HepG2 (cell line): ENCODE measurements around the gene TMEM59. TPM values are rescaled to one million over a fixed set of nuclear protein-coding genes. Genes with fewer than 3 reads are reported as not detected.

Experiments
- ATAC-seq: fragments of 200-7000 bp; cut with Tn5 transposase; 3 replicates; pipeline ENCODE4 v1.9.1; 2020; ENCODE audit warnings: mild to moderate bottlenecking, moderate library complexity
- BruUV-seq: library from RNA; stranded (reverse); fragments of 400-500 nt; replicated peaks from 2 replicates; lab custom pipeline; 2021; lab: Mats Ljungman, UMichigan
- CTCF ChIA-PET: fragments of 300-600 bp; formaldehyde crosslinking; extraction: SDS; loops from one replicate; lab custom pipeline; 2021; ENCODE audit warnings: low total read pairs, inconsistent platforms, low intra/inter-chr PET ratio; lab: Yijun Ruan, JAX
- POLR2A ChIA-PET: fragments of 350-600 bp; sonication (Branson Sonifier 250); formaldehyde crosslinking; loops from one replicate; lab custom pipeline; 2020; ENCODE audit warnings: antibody characterized with exemption, inconsistent platforms; lab: Yijun Ruan, JAX
- DNase-seq: peaks from one replicate; pipeline ENCODE4 v3.0.0-alpha.2; 2015; ENCODE audit warnings: low spot score
- FAIRE-seq: peaks from 3 replicates; lab custom pipeline; 2011; peaks lifted over from hg19 to GRCh38; lab: Jason Lieb, UNC
- H2AFZ ChIP-seq: one replicate; pipeline ENCODE4 v1.6.1; 2011; ENCODE audit warnings: low read length, inconsistent platforms
- H3K27ac ChIP-seq: fragments of 300-600 bp; 3 replicates; pipeline ENCODE4 v1.8.0; 2011; ENCODE audit warnings: mixed run types, mild to moderate bottlenecking, mixed read lengths, low read length, inconsistent platforms; ENCODE audit not compliant: insufficient read depth; ENCODE audit errors: extremely low read length
- H3K27me3 ChIP-seq, 2 experiments: fragments of 200-600 bp in 1 of 2; 2 replicates in 1 of 2; 3 replicates in 1 of 2; pipeline versions ENCODE4 v1.6.0 to v1.8.0; 2011; ENCODE audit warnings: low read length in 2 of 2, mild to moderate bottlenecking in 2 of 2, moderate library complexity in 2 of 2, inconsistent platforms in 1 of 2; ENCODE audit not compliant: insufficient read depth in 2 of 2, control insufficient read depth in 1 of 2
- H3K36me3 ChIP-seq, 2 experiments: fragments of 200-600 bp in 1 of 2; replicated peaks in 1 of 2; 2 replicates in 1 of 2; 3 replicates in 1 of 2; pipeline versions ENCODE4 v1.5.1 to v1.8.0; 2011; ENCODE audit warnings: low read length in 2 of 2, inconsistent platforms in 1 of 2; ENCODE audit not compliant: insufficient read depth in 2 of 2, control insufficient read depth in 1 of 2
- H3K4me1 ChIP-seq: 2 replicates; pipeline ENCODE4 v1.5.1; 2012; ENCODE audit warnings: low read length, inconsistent platforms; ENCODE audit not compliant: insufficient read depth
- H3K4me2 ChIP-seq: 2 replicates; pipeline ENCODE4 v1.6.0; 2011; ENCODE audit warnings: low read depth, low read length, inconsistent platforms
- H3K4me3 ChIP-seq, 3 experiments: fragments of 200-600 bp in 1 of 3; sonication (generic), shearing (Covaris generic) in 1 of 3; replicated peaks in 1 of 3; 2 replicates each; pipeline ENCODE4 v1.5.1; 2011 to 2016; ENCODE audit warnings: low read length in 3 of 3, inconsistent platforms in 2 of 3, low read depth in 2 of 3, mild to moderate bottlenecking in 2 of 3, control low read depth in 1 of 3, mixed read lengths in 1 of 3; ENCODE audit not compliant: insufficient read depth in 1 of 3
- H3K79me2 ChIP-seq: one replicate; pipeline ENCODE4 v1.6.1; 2011; ENCODE audit warnings: low read length, inconsistent platforms; ENCODE audit not compliant: insufficient read depth
- H3K9ac ChIP-seq: 2 replicates; pipeline ENCODE4 v1.6.0; 2011; ENCODE audit warnings: mild to moderate bottlenecking, low read depth, low read length, inconsistent platforms; ENCODE audit not compliant: insufficient read depth
- H3K9me3 ChIP-seq: 2 replicates; pipeline ENCODE4 v1.5.1; 2012; ENCODE audit warnings: mild to moderate bottlenecking, low read length
- H4K20me1 ChIP-seq: 2 replicates; pipeline ENCODE4 v1.6.0; 2011; ENCODE audit warnings: inconsistent platforms, mild to moderate bottlenecking, low read length, moderate library complexity; ENCODE audit not compliant: insufficient read depth
- ELF1 ChIP-seq: sonication (generic); formaldehyde crosslinking; IDR thresholded peaks from 2 replicates; pipeline ENCODE4 v1.4.0; 2020; ENCODE audit warnings: missing genetic modification reagents
- KIAA2018 ChIP-seq: sonication (generic); formaldehyde crosslinking; IDR thresholded peaks from 2 replicates; pipeline ENCODE4 v1.5.0; 2020; ENCODE audit warnings: mild to moderate bottlenecking, missing genetic modification reagents, borderline replicate concordance
- MAFG ChIP-seq: sonication (generic); formaldehyde crosslinking; IDR thresholded peaks from 2 replicates; pipeline ENCODE4 v1.5.1; 2020; ENCODE audit warnings: mild to moderate bottlenecking, missing genetic modification reagents
- NFYC ChIP-seq: IDR thresholded peaks from 2 replicates; pipeline ENCODE4 v1.6.1; 2016; ENCODE audit warnings: missing genetic modification reagents, missing compliant biosample characterization
- POGK ChIP-seq: sonication (generic); formaldehyde crosslinking; conservative IDR thresholded peaks from 2 replicates; pipeline ENCODE4 v1.8.0; 2022; ENCODE audit warnings: mild to moderate bottlenecking, moderate library complexity, missing genetic modification reagents
- RBM22 ChIP-seq: fragments of 200-400 bp; formaldehyde crosslinking; optimal IDR thresholded peaks from 2 replicates; pipeline ENCODE3; 2017; ENCODE audit warnings: mild to moderate bottlenecking, low read length, moderate library complexity
- WGBS: methylation state at CpG from one replicate; pipeline ENCODE4 v1.1.6; 2017; ENCODE audit warnings: low lambda C conversion rate; 5-methylcytosine and 5-hydroxymethylcytosine counted together
- in situ Hi-C: cut with HindIII; loops from 2 replicates; pipeline ENCODE4 v1.10.0; 2017; ENCODE audit warnings: low pct_unique_long_range_greater_than_20kb; ENCODE audit not compliant: extremely low pct_ligation_motif_present
- intact Hi-C: fragments of 100-400 bp; cut with micrococcal nuclease; formaldehyde crosslinking; loops from one replicate; pipeline ENCODE4 v1.10.0; 2022; ENCODE audit not compliant: unreplicated experiment
- polyA plus RNA-seq, 8 experiments: library from polyadenylated mRNA; depleted of rRNA in 3 of 8; stranded (reverse) in 7 of 8; unstranded in 1 of 8; fragments of >200 nt; fragmentation: Illumina TruSeq in 4 of 8; extraction: Trizol in 4 of 8; gene quantifications; 2 replicates each; pipeline versions ENCODE4 v1.2.1 to v1.2.3, GENCODE V29; 2011 to 2016; ENCODE audit warnings: low read depth in 4 of 8, missing spikeins in 1 of 8, mixed read lengths in 1 of 8; ENCODE audit not compliant: insufficient read depth in 1 of 8
- total RNA-seq, 5 experiments: library from RNA; depleted of rRNA; stranded (reverse); fragments of >200 nt; fragmentation: Illumina TruSeq; extraction: Trizol; gene quantifications; 2 replicates each; pipeline ENCODE4 v1.2.3, GENCODE V29; 2016; ENCODE audit warnings: low read depth in 1 of 5

Gene TMEM59
- total and polyA plus RNA-seq, 2 of the 13 experiments (the other 11 are each of a cell fraction or from before 2014, with no cell fraction given) = 147 to 363 TPM

- TF ChIP-seq KIAA2018 (CRISPR knock-in tag) = no peak
- TF ChIP-seq MAFG (CRISPR knock-in tag) = no peak
- no peak for TF ChIP-seq RBM22
These were observed 35.4 kb upstream of the TMEM59 start (continued) for GRCh38 chr1:54088385-54088784.

GRCh38 chr1:54086754-54087153 is 33.8 kb upstream of the TMEM59 start:
- no peaks in the 10 kb centered on the region for H4K20me1 ChIP-seq
- no peaks in the 10 kb centered on the region for H3K27me3 ChIP-seq
- no peak overlapping the region for H3K27ac ChIP-seq
- no peak for FAIRE-seq
- WGBS = 96% methylated on average over 1 of the region's 1 CpG
- no peak overlapping the region for H2AFZ ChIP-seq
- intact Hi-C loops = no loop called here
- no peak for ATAC-seq
- H3K4me3 ChIP-seq = no peak overlapping the region
- in situ Hi-C loops = no loop called here
- no peak for TF ChIP-seq NFYC (CRISPR knock-in tag)
- TF ChIP-seq POGK (CRISPR knock-in tag) = no peak
- no peak for TF ChIP-seq ELF1 (CRISPR knock-in tag)
- no peak for DNase-seq
- ChIA-PET POLR2A (no interaction called here), CTCF (no interaction called here)
- H3K79me2 ChIP-seq = no peaks in the 10 kb centered on the region
- no TSS peak for BruUV-seq
- H3K36me3 ChIP-seq = no peaks in the 10 kb centered on the region; a peak in 1 of 5 replicates
- H3K9me3 ChIP-seq = no peaks in the 10 kb centered on the region
- H3K4me1 ChIP-seq = peaks cover 3% of the 10 kb centered on the region
- no peak overlapping the region for H3K4me2 ChIP-seq
- H3K9ac ChIP-seq = no peak overlapping the region
